ENCODE data around the gene CHRND. TPM values are rescaled to one million over a fixed set of nuclear protein-coding genes. Genes with fewer than 3 reads are reported as not detected.
"Not testable (repeated sequence)": the region's sequence is repeated elsewhere in the genome, so short reads cannot be mapped to it uniquely, and the experiment has no call there.

Gene CHRND
- total RNA-seq, 2 experiments from 2014 or later = not detected

- Mint-ChIP-seq H3K9me3 (no peaks in the 10 kb centered on the region), H3K27ac (no peak overlapping the region), H3K36me3 (ENCODE audit: low read depth) (no peaks in the 10 kb centered on the region), H3K4me3 (no peak overlapping the region), H3K27me3 (peaks cover 15% of the 10 kb centered on the region), H3K4me1 (peaks cover 11% of the 10 kb centered on the region)
- ChIA-PET POLR2A (interaction anchor here (1.1 kb wide), 1 partner anchor 18 kb away, joined by 4 read pairs; the partner anchor contains the start of genes EIF4E2 and TIGD1), CTCF (interaction anchor here (0.7 kb wide), 1 partner anchor 223 kb away, joined by 3 read pairs; no protein-coding TSS in a partner anchor)
- no peak for DNase-seq
Observed at GRCh38 chr2:232532419-232532818, 6.5 kb downstream of the CHRND start.

GRCh38 chr2:232532821-232533220 lies 6.9 kb downstream of the CHRND start:
- H3K4me3 Mint-ChIP-seq; POLR2A ChIA-PET; H3K9me3 Mint-ChIP-seq; H3K27ac Mint-ChIP-seq; H3K36me3 Mint-ChIP-seq (ENCODE audit: low read depth); CTCF ChIA-PET; DNase-seq: not testable (repeated sequence)
- peaks cover 11% of the 10 kb centered on the region for H3K4me1 Mint-ChIP-seq
- peaks cover 13% of the 10 kb centered on the region for H3K27me3 Mint-ChIP-seq

- H3K27ac Mint-ChIP-seq = no peak overlapping the region
- no peaks in the 10 kb centered on the region for H3K9me3 Mint-ChIP-seq
- ChIA-PET CTCF (no interaction called here), POLR2A (no interaction called here)
- peaks cover 10% of the 10 kb centered on the region for H3K27me3 Mint-ChIP-seq
- H3K4me1 Mint-ChIP-seq = peaks cover 4% of the 10 kb centered on the region
- no peak overlapping the region for H3K4me3 Mint-ChIP-seq
- H3K36me3 Mint-ChIP-seq (ENCODE audit: low read depth) = no peaks in the 10 kb centered on the region
- DNase-seq = no peak
Observed at GRCh38 chr2:232533944-232534710, 8.2 kb downstream of the CHRND start.

GRCh38 chr2:232534940-232535651 lies 9.1 kb downstream of the CHRND start:
- Mint-ChIP-seq H3K27ac (no peak overlapping the region), H3K4me1 (peaks cover 2% of the 10 kb centered on the region), H3K4me3 (no peak overlapping the region), H3K36me3 (ENCODE audit: low read depth) (no peaks in the 10 kb centered on the region), H3K27me3 (peaks cover 10% of the 10 kb centered on the region), H3K9me3 (no peaks in the 10 kb centered on the region)
- ChIA-PET CTCF (no interaction called here), POLR2A (no interaction called here)
- no peak for DNase-seq

- H3K27me3 Mint-ChIP-seq = peaks cover 10% of the 10 kb centered on the region
- CTCF ChIA-PET = no interaction called here
- H3K27ac Mint-ChIP-seq = no peak overlapping the region
- H3K9me3 Mint-ChIP-seq = no peaks in the 10 kb centered on the region
- no peaks in the 10 kb centered on the region for H3K36me3 Mint-ChIP-seq (ENCODE audit: low read depth)
- no peak for DNase-seq
- H3K4me3 Mint-ChIP-seq = no peak overlapping the region
- POLR2A ChIA-PET = no interaction called here
- H3K4me1 Mint-ChIP-seq = peaks cover 2% of the 10 kb centered on the region
Observed at GRCh38 chr2:232535761-232536530, 10.0 kb downstream of the CHRND start.

GRCh38 chr2:232537079-232537478 lies 11.1 kb downstream of the CHRND start:
- Mint-ChIP-seq H3K27me3 (peaks cover 10% of the 10 kb centered on the region), H3K36me3 (ENCODE audit: low read depth) (no peaks in the 10 kb centered on the region), H3K27ac (no peak overlapping the region), H3K9me3 (no peaks in the 10 kb centered on the region), H3K4me3 (no peak overlapping the region), H3K4me1 (peaks cover 2% of the 10 kb centered on the region)
- DNase-seq = no peak
- CTCF ChIA-PET = interaction anchor here (0.9 kb wide), 1 partner anchor 42 kb away, joined by 3 read pairs; no protein-coding TSS in a partner anchor
- POLR2A ChIA-PET = interaction anchor here (1.2 kb wide), 1 partner anchor 12 kb away, joined by 5 read pairs; no protein-coding TSS in a partner anchor

GRCh38 chr2:232537499-232537898 lies 11.5 kb downstream of the CHRND start:
- ChIA-PET CTCF (interaction anchor here (0.9 kb wide), 1 partner anchor 43 kb away, joined by 3 read pairs; no protein-coding TSS in a partner anchor), POLR2A (interaction anchor here (1.2 kb wide), 1 partner anchor 12 kb away, joined by 5 read pairs; no protein-coding TSS in a partner anchor)
- H3K9me3 Mint-ChIP-seq = no peaks in the 10 kb centered on the region
- no peak for DNase-seq
- H3K36me3 Mint-ChIP-seq (ENCODE audit: low read depth) = no peaks in the 10 kb centered on the region
- no peak overlapping the region for H3K27ac Mint-ChIP-seq
- no peak overlapping the region for H3K4me3 Mint-ChIP-seq
- peaks cover 10% of the 10 kb centered on the region for H3K27me3 Mint-ChIP-seq
- H3K4me1 Mint-ChIP-seq = peaks cover 2% of the 10 kb centered on the region

- ChIA-PET CTCF (interaction anchor here (0.6 kb wide), 1 partner anchor 85 kb away, joined by 3 read pairs; no protein-coding TSS in a partner anchor), POLR2A (no interaction called here)
- Mint-ChIP-seq H3K27ac (no peak overlapping the region), H3K4me1 (peaks cover 2% of the 10 kb centered on the region), H3K4me3 (no peak overlapping the region), H3K36me3 (ENCODE audit: low read depth) (peaks cover 3% of the 10 kb centered on the region), H3K27me3 (peaks cover 9% of the 10 kb centered on the region), H3K9me3 (no peaks in the 10 kb centered on the region)
- DNase-seq = no peak
Observed at GRCh38 chr2:232538671-232539070, 12.7 kb downstream of the CHRND start.

GRCh38 chr2:232539298-232540231 lies 13.6 kb downstream of the CHRND start, which contains the start of gene CHRNG:
Gene CHRNG, plus strand, starts transcription at chr2:232539692. Its CDS starts 56 bp downstream, at chr2:232539748.
- Mint-ChIP-seq H3K4me3 (no peak within 1 kb of the TSS), H3K9me3 (no peaks in the 10 kb centered on the region), H3K36me3 (ENCODE audit: low read depth) (peaks cover 3% of the 10 kb centered on the region), H3K4me1 (peaks cover 2% of the 10 kb centered on the region), H3K27ac (no peak within 1 kb of the TSS), H3K27me3 (peaks cover 9% of the 10 kb centered on the region)
- POLR2A ChIA-PET = interaction anchor here (0.6 kb wide), 1 partner anchor 11 kb away, joined by 3 read pairs; the partner anchor contains the start of gene EIF4E2
- CTCF ChIA-PET = interaction anchor here (0.6 kb wide), 1 partner anchor 84 kb away, joined by 3 read pairs; no protein-coding TSS in a partner anchor
- no peak for DNase-seq

GRCh38 chr2:232540441-232541041 lies 14.6 kb downstream of the CHRND start:
- peaks cover 9% of the 10 kb centered on the region for H3K27me3 Mint-ChIP-seq
- H3K36me3 Mint-ChIP-seq (ENCODE audit: low read depth) = peaks cover 7% of the 10 kb centered on the region
- DNase-seq = no peak
- CTCF ChIA-PET = no interaction called here
- H3K9me3 Mint-ChIP-seq = no peaks in the 10 kb centered on the region
- peaks cover 2% of the 10 kb centered on the region for H3K4me1 Mint-ChIP-seq
- H3K4me3 Mint-ChIP-seq = no peak overlapping the region
- POLR2A ChIA-PET = no interaction called here
- no peak overlapping the region for H3K27ac Mint-ChIP-seq

- Mint-ChIP-seq H3K4me3 (no peak overlapping the region), H3K36me3 (ENCODE audit: low read depth) (peaks cover 9% of the 10 kb centered on the region), H3K27ac (no peak overlapping the region), H3K4me1 (peaks cover 2% of the 10 kb centered on the region), H3K27me3 (peaks cover 9% of the 10 kb centered on the region), H3K9me3 (no peaks in the 10 kb centered on the region)
- ChIA-PET POLR2A (interaction anchor here (1.2 kb wide), 1 partner anchor 9 kb away, joined by 3 read pairs; the partner anchor contains the start of gene EIF4E2), CTCF (no interaction called here)
- no peak for DNase-seq
Observed at GRCh38 chr2:232541195-232541960, 15.4 kb downstream of the CHRND start.
